ENCODE results near the gene CAMSAP1. TPM values are rescaled to one million over a fixed set of nuclear protein-coding genes. Genes with fewer than 3 reads are reported as not detected.

The CAMSAP1 gene
- total RNA-seq, 4 donors from 2014 or later: 11.8 to 23.4 (median 19.9) TPM

DNA sequence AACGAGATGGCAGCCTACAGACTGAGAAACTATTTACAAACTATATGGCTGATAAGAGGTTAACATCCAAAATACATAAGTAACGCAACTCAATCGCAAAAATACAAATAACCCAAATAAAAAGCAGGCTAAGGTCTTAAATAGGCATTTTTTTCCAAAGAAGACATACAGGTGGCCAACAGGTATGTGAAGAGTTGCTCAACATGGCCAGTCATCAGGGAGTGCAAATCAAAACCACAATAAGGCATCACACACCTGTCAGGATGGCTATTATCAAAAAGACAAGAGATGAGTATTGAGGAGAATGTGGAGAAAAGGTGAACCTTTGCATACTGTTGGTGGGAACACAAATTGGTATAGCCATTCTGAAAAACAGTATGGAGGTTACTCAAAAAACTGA lies 73.5 kb downstream of the CAMSAP1 start:
- no peaks in the 10 kb centered on the region for H3K9me3 ChIP-seq
- no peak for TF ChIP-seq CTCF (IDR thresholded peaks at IDR 0.05)
- TF ChIP-seq POLR2A (IDR thresholded peaks at IDR 0.05): no peak
- intact Hi-C loops (cut with DNase I): no loop called here
- no peaks in the 10 kb centered on the region for H3K4me1 ChIP-seq
- no peak overlapping the region for H3K27ac ChIP-seq
- H3K4me3 ChIP-seq (replicated peaks in 1 of 3): no peak overlapping the region
- H3K36me3 ChIP-seq: no peaks in the 10 kb centered on the region
- no peaks in the 10 kb centered on the region for H3K27me3 ChIP-seq
- DNase-seq: no peak
- WGBS, 2 donors: 86 to 93% methylated on average over 3 of the region's 3 CpGs

DNA sequence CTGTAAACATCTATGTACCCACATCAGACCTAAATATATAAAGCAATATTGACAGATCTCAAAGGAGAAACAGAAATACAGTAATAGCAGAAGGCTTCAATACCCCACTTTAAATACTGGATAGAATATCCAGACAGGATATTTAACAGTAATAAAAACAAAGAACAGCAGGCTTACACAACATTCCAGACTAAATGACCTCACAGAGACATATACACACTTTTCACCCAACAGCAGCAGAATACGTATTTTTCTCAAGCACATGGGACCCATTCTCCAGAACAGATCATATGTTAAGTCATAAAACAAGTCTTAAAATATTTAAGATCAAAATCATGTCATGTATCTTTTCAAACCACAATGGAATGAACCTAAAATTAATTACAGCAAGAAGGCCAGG lies 76.8 kb downstream of the CAMSAP1 start:
- 92 to 97% methylated on average over 1 of the region's 1 CpG for WGBS, 2 donors
- TF ChIP-seq POLR2A (IDR thresholded peaks at IDR 0.05) (no peak), CTCF (IDR thresholded peaks at IDR 0.05) (no peak)
- H3K27ac ChIP-seq: no peak overlapping the region
- no peak for DNase-seq
- H3K4me3 ChIP-seq (replicated peaks in 1 of 3): no peak overlapping the region
- no peaks in the 10 kb centered on the region for H3K9me3 ChIP-seq
- H3K4me1 ChIP-seq: no peaks in the 10 kb centered on the region
- no peaks in the 10 kb centered on the region for H3K36me3 ChIP-seq
- intact Hi-C loops (cut with DNase I): no loop called here
- H3K27me3 ChIP-seq: no peaks in the 10 kb centered on the region

- no peaks in the 10 kb centered on the region for H3K4me1 ChIP-seq
- peaks cover 4 to 6% of the 10 kb centered on the region in 2 donors for H3K36me3 ChIP-seq
- no peak overlapping the region for H3K27ac ChIP-seq
- no peak for DNase-seq
- WGBS, 2 donors: 96 to 97% methylated on average over 5 of the region's 5 CpGs
- H3K27me3 ChIP-seq: no peaks in the 10 kb centered on the region
- TF ChIP-seq CTCF (IDR thresholded peaks at IDR 0.05) (no peak), POLR2A (IDR thresholded peaks at IDR 0.05) (no peak)
- no peak overlapping the region for H3K4me3 ChIP-seq (replicated peaks in 1 of 3)
- H3K9me3 ChIP-seq: no peaks in the 10 kb centered on the region
- intact Hi-C loops (cut with DNase I): no loop called here
Observed at GRCh38 chr9:135828656-135829055, 78.7 kb downstream of the CAMSAP1 start.

GRCh38 chr9:135827866-135828580 lies 79.3 kb downstream of the CAMSAP1 start:
- intact Hi-C loops (cut with DNase I): no loop called here
- no peak overlapping the region for H3K4me3 ChIP-seq (replicated peaks in 1 of 3)
- H3K27ac ChIP-seq: no peak overlapping the region
- no peaks in the 10 kb centered on the region for H3K9me3 ChIP-seq
- TF ChIP-seq CTCF (IDR thresholded peaks at IDR 0.05) (no peak), POLR2A (IDR thresholded peaks at IDR 0.05) (no peak)
- H3K27me3 ChIP-seq: no peaks in the 10 kb centered on the region
- WGBS, 2 donors: 92 to 93% methylated on average over 9 to 13 of the region's 13 CpGs
- DNase-seq: no peak
- H3K4me1 ChIP-seq: no peaks in the 10 kb centered on the region
- H3K36me3 ChIP-seq: peaks cover 9 to 12% of the 10 kb centered on the region in 2 donors

GRCh38 chr9:135827301-135827700 lies 80.0 kb downstream of the CAMSAP1 start:
- Histone ChIP-seq H3K27me3 (no peaks in the 10 kb centered on the region), H3K9me3 (no peaks in the 10 kb centered on the region), H3K27ac (no peak overlapping the region), H3K4me1 (no peaks in the 10 kb centered on the region), H3K36me3 (peaks cover 16 to 19% of the 10 kb centered on the region in 2 donors), H3K4me3 (replicated peaks in 1 of 3) (no peak overlapping the region)
- DNase-seq: no peak
- intact Hi-C loops (cut with DNase I): no loop called here
- 92 to 98% methylated on average over 12 of the region's 12 CpGs for WGBS, 2 donors
- TF ChIP-seq CTCF (IDR thresholded peaks at IDR 0.05) (no peak), POLR2A (IDR thresholded peaks at IDR 0.05) (no peak)
